ENCODE data around the gene F7.
"Not testable (repeated sequence)": the region's sequence is repeated elsewhere in the genome, so short reads cannot be mapped to it uniquely, and the experiment has no call there.

F7 gene

GRCh38 chr13:113090415-113090770, 15.2 kb upstream of the F7 start:
- no peaks in the 10 kb centered on the region for H3K9me3 Mint-ChIP-seq
- H3K27me3 Mint-ChIP-seq, result no peaks in the 10 kb centered on the region
- DNase-seq (no peak), ATAC-seq (no peak)
- H3K4me1 Mint-ChIP-seq, result no peaks in the 10 kb centered on the region
- no peak overlapping the region for H3K4me3 Mint-ChIP-seq
- H3K27ac Mint-ChIP-seq, result no peak overlapping the region

DNA sequence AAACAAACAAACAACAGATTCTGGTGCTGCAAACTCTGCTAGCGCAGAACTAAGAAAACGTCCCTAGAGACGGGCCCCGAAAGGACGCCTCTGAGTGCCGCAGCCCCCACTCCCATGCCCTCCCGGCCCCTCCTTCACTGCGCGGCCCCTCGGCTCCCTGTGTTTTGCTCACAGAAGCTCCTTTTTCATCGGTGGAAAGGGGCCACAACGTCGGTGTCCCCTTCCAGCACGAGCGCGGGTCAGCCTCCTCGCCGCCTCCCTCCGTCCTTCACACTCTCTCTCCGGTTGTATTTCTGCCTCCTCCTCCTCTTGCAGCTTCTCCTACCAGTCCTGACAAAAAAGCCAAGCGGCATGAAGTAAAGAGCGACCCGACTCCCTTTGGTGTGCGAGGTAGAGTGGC, 14.8 kb upstream of the F7 start:
- Mint-ChIP-seq H3K27ac (peak overlapping the region in 1 of 2 donors; percentile 22), H3K9me3 (no peaks in the 10 kb centered on the region), H3K27me3 (no peaks in the 10 kb centered on the region), H3K4me3 (no peak overlapping the region), H3K4me1 (no peaks in the 10 kb centered on the region)
- no peak for DNase-seq
- no peak for ATAC-seq

DNA sequence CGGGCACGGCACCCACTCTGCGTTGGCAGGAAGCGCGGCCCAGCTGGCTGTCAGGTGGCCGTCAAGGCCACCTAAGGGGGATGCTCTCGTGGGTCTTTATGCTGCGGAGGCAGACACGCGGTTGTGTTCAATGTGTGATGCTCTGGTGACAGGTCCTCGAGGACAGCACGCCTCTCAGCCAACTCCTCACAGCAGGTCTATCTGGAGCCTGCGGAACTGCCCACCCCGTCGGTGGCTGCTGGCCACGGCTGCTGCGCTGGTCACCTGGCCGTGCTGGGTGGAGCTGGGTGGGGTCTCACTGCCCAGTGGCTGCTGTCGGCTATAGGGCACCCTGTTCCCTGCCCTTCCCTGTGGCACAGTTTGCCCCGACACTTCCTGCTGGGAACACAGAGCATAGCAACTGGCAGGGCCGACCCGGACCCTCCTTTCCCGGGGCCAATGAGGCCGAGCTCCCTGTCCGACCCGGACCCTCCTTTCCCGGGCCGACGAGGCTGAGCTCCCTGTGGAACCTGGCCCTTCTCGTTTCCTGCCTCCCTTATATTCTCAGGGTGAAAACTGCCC, 14.3 kb upstream of the F7 start:
- Mint-ChIP-seq H3K4me1 (no peaks in the 10 kb centered on the region), H3K27ac (peak overlapping the region in 1 of 2 donors; percentile 22), H3K9me3 (no peaks in the 10 kb centered on the region), H3K27me3 (no peaks in the 10 kb centered on the region), H3K4me3 (no peak overlapping the region)
- DNase-seq (no peak), ATAC-seq (no peak)

GRCh38 chr13:113091891-113092775, 13.5 kb upstream of the F7 start:
- no peak for DNase-seq
- no peak for ATAC-seq
- Mint-ChIP-seq H3K27ac (peak overlapping the region in 1 of 2 donors; percentile 42), H3K4me1 (no peaks in the 10 kb centered on the region), H3K4me3 (no peak overlapping the region), H3K9me3 (no peaks in the 10 kb centered on the region), H3K27me3 (no peaks in the 10 kb centered on the region)

DNA sequence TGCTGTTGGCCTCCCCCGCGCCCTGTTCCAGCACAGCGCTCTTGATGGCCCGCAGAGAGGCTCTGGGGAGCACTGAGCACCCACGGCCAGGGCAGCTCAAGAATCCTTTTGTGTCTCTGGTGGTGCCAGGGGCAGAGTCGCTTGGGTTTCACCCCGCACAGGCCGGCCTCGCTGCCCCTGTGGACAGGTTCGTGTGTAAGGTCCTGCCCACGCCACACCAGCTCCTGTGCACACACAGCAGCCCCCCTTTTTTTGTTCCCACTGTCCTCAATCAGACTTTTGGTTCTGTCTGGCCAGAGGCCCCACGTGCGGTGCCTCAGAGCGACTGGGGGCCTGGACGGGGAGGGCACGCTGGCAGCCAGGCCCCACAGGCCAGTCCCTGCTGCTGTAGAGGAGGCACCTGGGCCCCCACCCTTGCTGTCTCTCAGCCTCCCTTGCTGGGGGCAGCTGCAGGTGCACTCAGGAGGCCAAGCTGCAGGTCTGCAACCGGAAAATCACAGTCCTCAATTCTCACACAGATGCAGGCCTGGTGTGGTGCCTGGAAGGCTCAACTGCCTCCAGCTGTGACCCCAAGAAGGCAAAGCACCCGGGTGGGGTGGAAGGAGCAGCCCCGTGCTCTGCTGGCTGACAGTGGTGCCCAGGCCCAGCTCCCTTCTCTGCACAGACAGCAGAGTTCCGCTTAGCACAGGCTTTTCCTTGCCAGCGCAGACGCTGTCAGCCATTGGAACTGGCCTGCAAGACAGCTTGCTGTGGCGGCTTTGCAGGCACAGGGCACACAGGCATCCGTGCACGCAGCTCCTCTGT, 12.6 kb upstream of the F7 start:
- H3K9me3 Mint-ChIP-seq, result no peaks in the 10 kb centered on the region
- no peak overlapping the region for H3K4me3 Mint-ChIP-seq
- no peaks in the 10 kb centered on the region for H3K4me1 Mint-ChIP-seq
- ATAC-seq (no peak), DNase-seq (no peak)
- H3K27me3 Mint-ChIP-seq, result no peaks in the 10 kb centered on the region
- no peak overlapping the region for H3K27ac Mint-ChIP-seq

GRCh38 chr13:113093580-113094409, 11.8 kb upstream of the F7 start:
- no peak overlapping the region for H3K4me3 Mint-ChIP-seq
- H3K27me3 Mint-ChIP-seq, result no peaks in the 10 kb centered on the region
- no peaks in the 10 kb centered on the region for H3K4me1 Mint-ChIP-seq
- ATAC-seq, result no peak
- no peak for DNase-seq
- H3K9me3 Mint-ChIP-seq, result no peaks in the 10 kb centered on the region
- H3K27ac Mint-ChIP-seq, result no peak overlapping the region

DNA sequence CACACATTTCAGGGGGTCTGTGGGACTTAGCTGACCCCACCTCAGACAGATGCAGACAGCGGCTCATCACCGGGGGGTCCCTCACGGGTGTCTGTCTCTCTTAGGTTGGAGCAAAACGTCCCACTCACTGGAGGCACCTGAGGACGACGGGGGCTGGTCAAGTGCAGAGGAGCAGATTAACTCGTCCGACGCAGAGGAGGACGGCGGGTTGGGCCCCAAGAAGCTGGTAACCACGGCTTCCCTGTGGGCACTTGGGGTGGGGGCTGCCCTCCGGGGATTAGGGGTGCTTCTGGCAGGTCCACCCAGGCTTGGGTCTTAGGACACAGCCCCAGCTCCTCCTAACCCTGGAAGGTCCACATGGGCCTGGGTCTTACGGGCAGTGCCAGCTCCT, 11.2 kb upstream of the F7 start:
- Mint-ChIP-seq H3K9me3 (no peaks in the 10 kb centered on the region), H3K27me3 (no peaks in the 10 kb centered on the region), H3K4me3 (no peak overlapping the region), H3K4me1 (no peaks in the 10 kb centered on the region), H3K27ac (no peak overlapping the region)
- DNase-seq, result no peak
- ATAC-seq, result no peak

- Mint-ChIP-seq H3K27ac (no peak overlapping the region), H3K27me3 (no peaks in the 10 kb centered on the region), H3K4me3 (no peak overlapping the region), H3K9me3 (no peaks in the 10 kb centered on the region), H3K4me1 (no peaks in the 10 kb centered on the region)
- no peak for ATAC-seq
- DNase-seq, result no peak
Observed at GRCh38 chr13:113095146-113096051, 10.2 kb upstream of the F7 start.

GRCh38 chr13:113096052-113096744, 9.4 kb upstream of the F7 start:
- Mint-ChIP-seq H3K4me1 (no peaks in the 10 kb centered on the region), H3K27ac (peak overlapping the region in 1 of 2 donors; percentile 48), H3K27me3 (no peaks in the 10 kb centered on the region), H3K4me3 (no peak overlapping the region), H3K9me3 (no peaks in the 10 kb centered on the region)
- DNase-seq (no peak), ATAC-seq (peak; percentile 38)

DNA sequence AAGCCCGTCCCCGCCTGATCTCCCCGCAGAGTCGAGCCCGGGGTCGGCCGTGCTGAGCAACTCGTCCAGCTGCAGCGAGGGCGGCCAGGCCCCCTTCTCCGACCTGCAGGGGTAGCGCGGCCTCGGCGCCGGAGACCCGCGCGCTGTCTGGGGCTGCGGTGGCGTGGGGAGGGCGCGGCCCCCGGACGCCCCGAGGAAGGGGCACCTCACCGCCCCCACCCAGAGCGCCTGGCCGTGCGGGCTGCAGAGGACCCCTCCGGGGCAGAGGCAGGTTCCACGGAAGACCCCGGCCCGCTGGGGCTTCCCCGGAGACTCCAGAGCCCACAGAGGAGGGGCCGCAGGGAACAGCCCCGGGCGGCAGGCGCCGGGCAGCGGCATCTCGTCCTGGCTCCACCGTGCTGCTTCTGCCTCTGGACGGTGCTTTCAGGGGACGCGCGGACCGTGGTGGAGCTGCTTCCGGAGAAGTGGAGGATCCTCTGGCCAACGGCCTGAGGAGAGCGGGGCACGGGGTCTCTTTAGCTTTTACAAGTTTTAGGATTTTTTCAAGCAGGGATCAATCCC, 8.8 kb upstream of the F7 start:
- Mint-ChIP-seq H3K27ac (no peak overlapping the region), H3K27me3 (no peaks in the 10 kb centered on the region), H3K9me3 (no peaks in the 10 kb centered on the region), H3K4me3 (no peak overlapping the region), H3K4me1 (no peaks in the 10 kb centered on the region)
- peak; percentile 79 for ATAC-seq
- no peak for DNase-seq

- ATAC-seq, result no peak
- no peak for DNase-seq
- Mint-ChIP-seq H3K27ac (no peak overlapping the region), H3K9me3 (no peaks in the 10 kb centered on the region), H3K4me1 (no peaks in the 10 kb centered on the region), H3K27me3 (no peaks in the 10 kb centered on the region), H3K4me3 (no peak overlapping the region)
Observed at GRCh38 chr13:113097651-113098050, 7.9 kb upstream of the F7 start.

- no peaks in the 10 kb centered on the region for H3K9me3 Mint-ChIP-seq
- H3K4me3 Mint-ChIP-seq, result no peak overlapping the region
- ATAC-seq, result no peak
- no peak overlapping the region for H3K27ac Mint-ChIP-seq
- H3K27me3 Mint-ChIP-seq, result no peaks in the 10 kb centered on the region
- no peaks in the 10 kb centered on the region for H3K4me1 Mint-ChIP-seq
- no peak for DNase-seq
Observed at GRCh38 chr13:113098162-113098732, 7.3 kb upstream of the F7 start.

DNA sequence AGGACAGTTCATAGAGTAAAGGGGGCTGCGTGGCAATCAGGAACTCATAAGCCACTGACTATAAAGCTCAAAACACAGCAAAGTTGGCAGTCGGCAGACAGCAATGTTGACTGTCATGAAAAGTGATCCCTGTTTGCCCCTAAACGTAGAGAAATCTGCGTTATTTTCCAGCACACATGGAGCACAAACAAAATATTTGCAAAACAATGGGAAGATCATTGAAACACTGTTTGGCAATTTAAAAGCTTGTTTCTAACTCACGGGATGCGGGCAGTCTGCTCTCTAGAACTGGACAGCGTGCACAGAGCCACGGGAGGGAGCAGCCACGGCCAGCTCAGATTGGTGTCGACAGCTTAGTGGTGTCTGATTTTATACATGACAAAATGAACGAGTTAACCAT, 6.4 kb upstream of the F7 start:
- DNase-seq, result no peak
- ATAC-seq, result no peak
- Mint-ChIP-seq H3K4me1 (no peaks in the 10 kb centered on the region), H3K4me3 (no peak overlapping the region), H3K27me3 (no peaks in the 10 kb centered on the region), H3K27ac (no peak overlapping the region), H3K9me3 (no peaks in the 10 kb centered on the region)

DNA sequence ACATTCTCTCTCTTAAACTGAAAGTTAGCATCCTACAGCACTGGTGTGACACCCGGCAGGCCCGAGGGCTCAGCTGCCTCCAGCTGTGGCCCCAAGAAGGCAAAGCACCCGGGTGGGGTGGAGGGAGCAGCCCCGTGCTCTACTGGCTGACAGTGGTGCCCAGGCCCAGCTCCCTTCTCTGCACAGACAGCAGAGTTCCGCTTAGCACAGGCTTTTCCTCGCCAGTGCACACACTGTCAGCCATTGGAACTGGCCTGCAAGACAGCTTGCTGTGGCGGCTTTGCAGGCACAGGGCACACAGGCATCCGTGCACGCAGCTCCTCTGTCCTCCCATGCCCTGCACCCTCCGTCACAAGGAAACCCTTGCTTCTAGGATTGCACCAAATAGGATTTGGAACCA, 3.3 kb upstream of the F7 start:
- DNase-seq, H3K4me3 Mint-ChIP-seq, ATAC-seq, H3K27ac Mint-ChIP-seq, H3K9me3 Mint-ChIP-seq, H3K27me3 Mint-ChIP-seq, H3K4me1 Mint-ChIP-seq: not testable (repeated sequence)
